ENCODE measurements around the gene RIPOR1.
"Not testable (repeated sequence)": the region's sequence is repeated elsewhere in the genome, so short reads cannot be mapped to it uniquely, and the experiment has no call there.

RIPOR1 gene

DNA sequence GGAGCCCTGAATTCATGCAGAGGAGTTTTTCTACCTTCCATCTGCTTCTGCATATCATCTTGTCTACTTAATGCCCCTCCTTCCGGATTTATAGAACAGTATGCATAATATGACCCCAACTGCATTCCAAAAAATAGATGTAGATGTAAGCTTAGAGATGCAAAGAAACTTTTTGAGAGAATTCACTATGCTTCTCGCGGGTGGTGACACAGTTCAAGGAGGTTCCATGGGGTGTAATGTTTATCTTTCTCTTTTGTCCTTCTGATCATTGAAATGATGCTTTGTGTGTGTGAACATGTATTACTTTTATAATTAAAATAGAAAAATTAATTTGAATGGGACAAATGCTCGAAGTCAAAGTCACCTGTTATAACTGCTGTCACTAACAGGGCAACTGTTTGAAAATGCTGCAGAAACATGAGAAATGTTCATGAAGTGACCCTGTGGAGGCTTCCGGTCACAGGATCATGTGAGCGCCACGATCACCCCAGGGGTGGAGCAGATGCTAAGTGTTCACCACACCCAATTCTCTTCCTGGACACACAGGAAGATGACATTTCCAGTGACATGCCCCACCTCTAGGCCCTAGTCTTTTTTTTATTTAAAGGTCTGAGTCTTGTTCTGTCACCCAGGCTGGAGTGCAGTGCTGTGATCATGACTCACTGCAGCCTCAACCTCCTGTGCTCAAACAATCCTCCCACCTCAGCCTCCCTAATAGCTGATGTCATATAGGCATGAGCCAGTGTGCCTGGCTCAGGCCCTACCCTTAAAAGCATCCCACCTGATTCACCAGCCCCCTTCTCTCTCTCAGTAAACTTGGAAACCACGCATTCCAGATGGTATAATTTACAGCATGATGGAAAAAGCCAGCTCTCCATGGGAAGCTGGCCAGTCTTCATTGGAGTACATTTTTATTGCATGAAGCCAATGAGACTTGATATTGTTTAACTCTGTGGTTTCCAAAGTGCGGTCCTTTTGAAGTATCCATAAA lies 24.3 kb upstream of the RIPOR1 start:
- ChIA-PET CTCF (interaction anchor here (0.7 to 2.7 kb wide), 5 partner anchors 10 to 17 kb away, joined by 3 to 18 read pairs (median 4); no protein-coding TSS in a partner anchor), POLR2A (no interaction called here)
- DNase-seq (ENCODE audit: extremely low spot score): peak; percentile 61
- TF ChIP-seq CTCF (IDR thresholded peaks at IDR 0.05; ENCODE audit: control extremely low read depth, extremely low read depth, low read depth, missing control alignments): no peak

DNA sequence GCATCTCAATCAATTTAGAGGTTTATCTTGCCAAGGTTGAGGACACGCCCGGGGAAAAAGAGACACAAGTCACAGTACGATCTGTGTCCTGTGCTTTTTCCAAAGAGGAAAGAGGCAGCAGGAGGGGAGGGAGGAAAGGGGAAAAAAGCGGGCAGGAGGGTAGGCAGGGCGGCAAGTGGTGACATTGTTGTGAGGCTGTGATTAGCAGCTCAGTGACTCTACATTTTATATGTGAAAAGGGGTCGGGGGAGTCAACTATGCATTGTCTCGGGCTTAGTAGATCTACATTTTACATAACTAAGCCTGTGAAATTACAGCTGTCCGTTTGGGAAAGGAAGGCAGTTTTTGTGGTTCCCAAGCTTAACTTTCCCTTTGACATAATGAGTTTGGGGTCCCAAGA lies 22.2 kb upstream of the RIPOR1 start:
- ChIA-PET CTCF (interaction anchor here (0.9 to 2.7 kb wide), 7 partner anchors 9 to 56 kb away, joined by 3 to 18 read pairs (median 5); partner anchors contain the start of genes ATP6V0D1 and CTCF), POLR2A (no interaction called here)
- no peak for DNase-seq (ENCODE audit: extremely low spot score)
- no peak for TF ChIP-seq CTCF (IDR thresholded peaks at IDR 0.05; ENCODE audit: control extremely low read depth, extremely low read depth, low read depth, missing control alignments)

- no peak for TF ChIP-seq CTCF (IDR thresholded peaks at IDR 0.05; ENCODE audit: control extremely low read depth, extremely low read depth, low read depth, missing control alignments)
- CTCF ChIA-PET: interaction anchor here (0.8 to 10.6 kb wide), 4 partner anchors 13 to 136 kb away, joined by 3 to 238 read pairs (median 22); partner anchors contain the start of genes ATP6V0D1 and CARMIL2
- POLR2A ChIA-PET: no interaction called here
- DNase-seq (ENCODE audit: extremely low spot score): no peak
Observed at GRCh38 chr16:67509016-67509415, 19.6 kb upstream of the RIPOR1 start.

DNA sequence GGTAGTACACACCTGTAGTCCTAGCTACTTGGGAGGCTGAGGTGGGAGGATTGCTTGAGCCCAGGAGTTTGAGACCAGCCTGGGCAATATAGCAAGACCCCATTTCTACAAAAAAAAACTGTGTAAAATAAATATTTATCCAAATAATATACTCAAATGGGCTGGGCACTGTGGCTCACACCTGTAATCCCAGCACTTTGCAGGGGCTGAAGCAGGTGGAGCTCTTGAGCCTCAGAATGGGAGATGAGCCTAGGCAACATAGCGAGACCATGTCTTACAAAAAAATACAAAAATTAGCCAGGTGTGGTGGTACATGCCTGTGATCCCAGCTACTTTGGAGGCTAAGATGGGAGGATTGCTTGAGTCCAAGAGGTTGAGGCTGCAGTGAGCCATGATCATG lies 14.7 kb upstream of the RIPOR1 start:
- POLR2A ChIA-PET; DNase-seq (ENCODE audit: extremely low spot score): not testable (repeated sequence)
- CTCF ChIA-PET: interaction anchor here (0.8 to 10.6 kb wide), 26 partner anchors 8 to 319 kb away, joined by 3 to 238 read pairs (median 4); partner anchors contain the start of genes ATP6V0D1, C16orf86, CARMIL2 and CTCF

DNA sequence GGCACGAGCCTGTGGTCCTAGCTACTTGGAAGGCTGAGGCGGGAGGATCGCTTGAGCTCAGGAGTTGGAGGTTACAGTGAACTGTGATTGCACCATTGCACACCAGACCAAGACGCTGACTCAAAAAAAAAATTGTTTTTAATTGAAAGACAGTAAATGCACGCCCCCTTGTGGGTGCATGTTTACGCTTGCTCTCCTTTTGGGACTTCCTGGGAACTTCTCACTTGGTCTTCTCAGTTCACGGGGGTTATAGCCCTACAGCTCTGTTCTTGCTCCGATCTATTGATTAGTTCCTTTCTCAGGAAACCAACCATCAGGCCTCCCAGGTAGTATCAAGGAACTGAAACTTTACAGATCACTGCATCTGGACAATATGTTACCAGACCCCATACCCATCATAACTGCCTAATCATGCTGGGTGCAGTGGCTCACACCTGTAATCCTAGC lies 14.2 kb upstream of the RIPOR1 start:
- peak; percentile 79 for DNase-seq (ENCODE audit: extremely low spot score)
- TF ChIP-seq CTCF (IDR thresholded peaks at IDR 0.05; ENCODE audit: control extremely low read depth, extremely low read depth, low read depth, missing control alignments): peak; percentile 61
- CTCF ChIA-PET: interaction anchor here (0.8 to 10.6 kb wide), 26 partner anchors 7 to 421 kb away, joined by 3 to 238 read pairs (median 4); partner anchors contain the start of genes ATP6V0D1, C16orf86, CARMIL2 and CTCF
- POLR2A ChIA-PET: interaction anchor here (0.7 kb wide), 1 partner anchor 417 kb away, joined by 3 read pairs; no protein-coding TSS in a partner anchor

- ChIA-PET POLR2A (interaction anchor here (0.7 kb wide), 1 partner anchor 892 kb away, joined by 7 read pairs; no protein-coding TSS in a partner anchor), CTCF (interaction anchor here (0.7 to 10.6 kb wide), 13 partner anchors 12 to 150 kb away, joined by 3 to 238 read pairs (median 5); partner anchors contain the start of genes ATP6V0D1, C16orf86, CARMIL2 and ENKD1)
- no peak for TF ChIP-seq CTCF (IDR thresholded peaks at IDR 0.05; ENCODE audit: control extremely low read depth, extremely low read depth, low read depth, missing control alignments)
- no peak for DNase-seq (ENCODE audit: extremely low spot score)
Observed at GRCh38 chr16:67516296-67517154, 12.1 kb upstream of the RIPOR1 start.

Data from GM10248 (cell line).